ENCODE results near the gene ADTRP.
"Not testable (repeated sequence)": the region's sequence is repeated elsewhere in the genome, so short reads cannot be mapped to it uniquely, and the experiment has no call there.

ADTRP gene

DNA sequence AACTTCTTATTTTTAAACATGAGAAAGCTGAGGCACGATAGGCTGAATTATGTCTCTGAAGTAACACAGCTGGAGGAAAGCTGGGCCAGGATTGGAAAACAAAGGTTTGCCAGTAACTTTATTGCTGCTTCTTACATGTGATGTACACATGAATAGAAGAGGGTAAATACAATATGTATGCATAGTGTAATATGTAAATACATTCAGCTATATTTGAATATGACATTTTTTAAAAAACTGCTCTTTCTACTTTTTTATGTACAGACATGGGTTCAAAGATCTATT, 90.2 kb downstream of the ADTRP start:
- no peak for DNase-seq

DNA sequence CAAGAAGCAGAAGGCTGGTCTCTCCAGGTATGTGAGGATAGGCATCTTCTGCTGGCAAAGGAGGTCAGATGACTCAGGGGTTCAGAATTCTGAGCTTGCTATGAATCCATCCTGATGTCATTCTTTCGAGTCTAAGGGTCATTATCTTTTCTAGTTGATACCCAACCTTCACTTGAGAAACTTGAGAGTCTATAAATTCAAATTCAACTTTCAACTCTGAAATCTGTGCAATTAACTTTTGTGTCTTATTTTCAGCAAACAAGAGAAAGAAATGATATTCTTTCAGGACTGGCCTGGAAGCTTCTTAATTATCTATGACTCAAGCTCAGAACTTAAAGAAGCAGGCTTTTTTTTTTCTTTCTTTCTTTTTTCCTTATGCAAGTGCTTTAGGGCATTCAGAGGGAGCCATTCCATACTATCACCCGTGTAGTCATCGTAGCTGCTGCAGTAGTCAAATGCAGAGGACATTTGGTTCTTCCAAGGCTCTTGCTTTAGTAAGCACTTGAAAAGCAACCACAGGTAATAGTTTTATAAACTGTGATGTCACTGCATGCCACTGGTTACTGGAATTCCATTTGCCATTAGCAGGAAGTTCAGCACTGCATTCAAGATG, 93.0 kb downstream of the ADTRP start:
- no peak for DNase-seq

DNA sequence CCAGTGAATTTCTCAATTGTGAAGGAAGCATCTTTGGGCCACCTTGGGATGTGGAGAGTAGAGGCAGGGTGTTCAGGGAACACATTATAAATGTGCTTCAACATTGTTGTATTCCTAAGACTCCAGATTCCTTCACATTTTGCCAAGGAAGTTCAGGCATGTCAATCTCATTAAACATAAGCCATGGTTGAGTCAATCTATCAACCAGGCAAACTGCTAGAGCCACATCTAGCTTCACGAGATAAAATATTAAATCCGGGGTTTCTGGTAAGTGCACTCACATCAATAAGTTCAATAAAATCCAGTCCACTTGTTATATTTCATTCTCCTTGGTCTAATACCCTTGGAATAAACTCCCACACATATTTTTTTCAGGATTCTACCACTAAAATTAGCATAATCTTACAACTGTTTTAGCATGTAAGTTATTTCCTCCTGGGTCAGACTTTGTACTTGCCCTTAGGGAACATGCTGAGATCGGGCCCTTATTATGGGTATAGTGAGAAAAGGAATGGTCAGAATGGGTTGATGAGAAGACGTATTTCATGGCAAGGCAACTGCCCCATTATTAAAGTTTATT, 93.6 kb downstream of the ADTRP start:
- no peak for DNase-seq

DNA sequence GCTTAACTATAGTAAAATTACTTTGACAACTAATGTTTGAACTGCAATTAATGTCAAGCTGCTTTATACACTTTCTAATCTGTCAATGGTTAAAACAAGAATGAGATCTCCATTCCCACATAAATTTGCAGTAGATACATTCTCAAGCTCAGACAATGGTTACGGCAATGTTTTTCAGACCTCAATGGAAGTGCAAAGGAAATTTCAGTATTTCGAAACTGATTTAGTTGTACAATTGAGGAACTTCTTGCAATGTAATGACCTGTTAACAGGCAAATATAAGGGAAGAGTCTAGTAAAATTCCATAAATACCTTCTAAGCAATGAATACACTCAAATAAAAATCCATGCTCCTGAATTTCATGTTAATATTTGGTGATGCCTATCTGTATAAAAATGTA, 94.7 kb downstream of the ADTRP start:
- DNase-seq = no peak

GRCh38 chr6:11682561-11682975, 96.0 kb downstream of the ADTRP start:
- DNase-seq = no peak

DNA sequence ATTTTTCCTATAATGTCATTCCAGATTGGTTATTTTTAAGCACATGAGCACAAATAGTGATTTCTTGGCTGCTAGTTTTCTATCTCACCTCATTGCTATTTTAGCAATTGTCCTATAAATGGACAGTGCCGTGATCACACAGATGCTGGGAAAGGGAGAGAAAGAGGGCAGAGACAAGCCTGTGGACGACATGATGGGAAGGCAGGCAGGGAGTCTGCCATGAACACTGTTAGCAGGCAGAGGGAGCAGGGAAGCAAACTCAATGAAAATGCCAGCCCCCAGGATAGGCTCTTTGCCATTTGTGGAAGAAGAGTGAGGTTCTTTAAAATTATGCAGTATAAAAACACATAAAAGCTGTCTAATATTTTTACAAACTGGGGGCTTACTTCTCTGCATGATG, 96.8 kb downstream of the ADTRP start:
- DNase-seq = no peak

DNA sequence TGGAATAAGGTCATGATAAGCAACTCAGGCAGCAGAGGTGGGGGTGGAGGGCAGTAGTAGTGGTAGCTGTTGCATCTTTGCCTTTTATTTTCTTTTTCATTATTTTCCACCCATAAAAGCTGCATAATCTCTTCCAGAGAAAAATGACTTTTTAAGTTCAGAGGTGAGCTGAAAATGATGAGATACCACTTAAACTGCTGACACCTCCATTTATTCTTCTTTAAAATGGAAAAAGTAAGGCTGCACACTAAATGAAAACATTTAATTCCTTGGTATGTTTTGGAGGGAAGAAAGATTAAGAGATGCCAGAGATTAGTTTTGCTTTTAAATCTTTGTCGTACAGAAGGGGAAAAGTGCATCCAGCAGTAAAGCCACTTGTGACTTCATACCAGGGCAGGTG, 97.2 kb downstream of the ADTRP start:
- DNase-seq = no peak

DNA sequence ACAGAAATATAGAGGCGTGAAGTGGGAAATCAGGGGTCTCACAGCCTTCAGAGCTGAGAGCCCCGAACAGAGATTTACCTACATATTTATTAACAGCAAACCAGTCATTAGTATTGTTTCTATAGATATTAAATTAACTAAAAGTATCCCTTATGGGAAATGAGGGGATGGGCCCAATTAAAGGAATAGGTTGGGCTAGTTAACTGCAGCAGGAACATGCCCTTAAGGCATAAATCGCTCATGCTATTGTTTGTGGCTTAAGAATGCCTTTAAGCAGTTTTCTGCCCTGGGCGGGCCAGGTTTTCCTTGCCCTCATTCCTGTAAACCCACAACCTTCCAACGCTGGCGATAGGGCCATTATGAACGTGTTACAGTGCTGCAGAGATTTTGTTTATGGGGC, 98.1 kb downstream of the ADTRP start:
- DNase-seq = not testable (repeated sequence)

DNA sequence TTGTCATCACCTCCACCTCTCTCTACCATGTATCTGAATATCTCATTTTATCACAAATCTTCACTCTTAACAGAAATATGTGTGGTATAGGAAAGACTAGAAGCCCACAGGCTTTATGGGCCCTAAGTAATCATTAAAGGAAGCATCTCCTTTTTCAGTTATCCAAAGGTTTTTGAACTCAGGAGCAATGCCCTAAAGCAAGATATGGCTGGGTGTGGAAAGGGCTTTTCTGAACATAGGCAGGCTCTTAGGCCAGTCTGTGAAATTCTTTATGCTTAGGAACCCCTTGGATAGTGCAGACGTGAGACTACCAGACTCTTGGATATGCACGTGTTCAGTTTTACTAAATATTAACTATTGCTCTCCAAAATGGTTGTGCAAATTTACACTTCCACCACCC, 99.5 kb downstream of the ADTRP start:
- no peak for DNase-seq

- no peak for DNase-seq
Observed at GRCh38 chr6:11675601-11676000, 103.0 kb downstream of the ADTRP start.

DNA sequence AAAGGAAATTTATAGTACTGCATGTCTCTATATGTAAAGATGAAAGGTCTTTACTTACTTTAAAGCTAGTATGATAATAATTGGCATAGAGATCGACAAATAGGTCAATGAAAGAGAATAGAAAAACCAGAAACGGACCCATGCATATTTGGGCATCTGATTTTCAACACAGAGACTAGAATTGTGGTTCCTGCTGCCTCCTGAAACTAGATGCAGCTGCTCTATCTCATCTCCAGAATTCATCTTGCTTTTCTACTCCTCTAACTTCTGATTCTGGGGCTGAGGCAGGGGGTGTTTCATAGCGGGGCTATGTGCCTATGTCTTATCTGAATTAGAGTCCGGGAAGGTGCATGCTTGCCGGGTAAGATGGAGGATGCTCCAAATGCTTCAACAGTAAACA, 105.9 kb downstream of the ADTRP start:
- DNase-seq = no peak

GRCh38 chr6:11672256-11672655, 106.3 kb downstream of the ADTRP start:
- no peak for DNase-seq

DNA sequence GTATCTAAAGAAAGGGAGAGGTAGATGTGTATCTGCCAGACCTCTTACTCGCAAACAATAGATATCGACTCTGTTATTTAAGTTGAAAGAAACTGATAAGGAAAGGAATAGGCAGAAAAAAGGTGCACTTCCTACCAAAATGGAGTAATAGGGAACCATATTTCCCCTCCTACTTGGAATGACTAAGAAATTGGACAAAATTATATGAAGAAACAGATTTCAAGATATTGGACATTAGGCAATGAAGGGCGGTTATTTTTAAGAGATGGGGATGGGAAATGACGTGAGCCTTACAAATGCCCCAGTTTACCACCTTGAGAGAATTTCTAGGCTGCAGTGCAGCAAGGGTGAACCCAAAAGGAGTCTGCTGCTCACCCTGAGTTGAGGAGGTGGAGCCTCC, 108.9 kb downstream of the ADTRP start:
- no peak for DNase-seq

DNA sequence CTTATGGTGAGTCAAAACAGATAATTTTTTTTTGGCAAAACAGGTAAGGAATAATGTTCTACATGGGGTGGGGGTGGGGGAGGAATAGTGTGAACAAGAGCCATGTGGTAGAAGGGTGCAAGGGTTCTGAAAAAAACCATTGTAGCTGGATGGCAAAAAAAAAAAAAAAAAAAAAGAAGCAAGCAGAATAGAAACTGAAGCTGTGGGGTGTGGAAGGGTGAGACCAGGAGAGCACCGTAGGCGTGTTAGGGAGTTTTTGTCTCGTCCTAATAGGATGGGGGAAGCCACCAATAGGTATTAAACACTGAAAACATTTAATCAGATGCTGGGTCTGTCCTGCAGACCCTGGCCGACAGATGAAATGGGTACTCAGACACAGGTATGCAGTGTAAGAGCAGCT, 110.1 kb downstream of the ADTRP start:
- DNase-seq = no peak

DNA sequence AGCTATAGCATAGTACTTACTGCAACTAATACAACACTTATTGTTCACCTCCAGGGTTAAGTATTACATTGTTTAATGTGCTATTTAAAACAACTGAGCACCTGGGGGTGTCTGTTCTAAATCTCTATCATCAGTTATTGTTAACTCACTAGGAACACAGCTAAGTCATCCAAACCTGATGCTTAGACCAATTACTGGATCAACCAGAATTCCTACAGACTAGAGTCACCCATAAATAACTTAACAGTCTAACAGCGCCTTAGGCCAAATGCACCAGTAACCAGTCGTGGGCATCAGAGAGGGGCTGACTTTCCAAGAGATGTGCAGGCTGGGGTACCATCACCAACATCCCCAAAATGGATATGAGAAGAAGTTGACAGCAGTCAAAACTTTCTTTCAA, 110.7 kb downstream of the ADTRP start:
- DNase-seq = no peak

- no peak for DNase-seq
Observed at GRCh38 chr6:11665604-11666326, 112.8 kb downstream of the ADTRP start.
